Heart left ventricle (tissue), 16 donors: ENCODE data around the gene CARD10. TPM values are rescaled to one million over a fixed set of nuclear protein-coding genes. Genes with fewer than 3 reads are reported as not detected.

ENCODE experiments used
- ATAC-seq, 4 donors: fragments of 200-7000 bp; cut with Tn5 transposase; one replicate each; pipeline ENCODE4 v1.9.1; 2020 to 2022; ENCODE audit warnings: moderate library complexity in 4 of 4, mild to moderate bottlenecking in 3 of 4, moderate number of reproducible peaks in 1 of 4
- DNase-seq, 5 donors: peaks; one replicate each; pipeline ENCODE4 v3.0.0-alpha.2; 2020
- H3K27ac ChIP-seq, 12 donors: fragments of 200-600 bp; sonication (generic) in 4 of 12; one replicate each; pipeline versions ENCODE4 v1.5.0 to v1.8.0; 2016 to 2022; ENCODE audit warnings: mild to moderate bottlenecking in 2 of 12
- H3K27me3 ChIP-seq, 9 donors: fragments of 200-600 bp; sonication (generic) in 2 of 9; one replicate each; pipeline versions ENCODE4 v1.5.1 to v1.8.0; 2016 to 2022; ENCODE audit warnings: mild to moderate bottlenecking in 3 of 9
- H3K36me3 ChIP-seq, 9 donors: fragments of 200-600 bp; sonication (generic) in 2 of 9; one replicate each; pipeline versions ENCODE4 v1.5.0 to v1.8.0; 2018 to 2022; ENCODE audit warnings: mild to moderate bottlenecking in 2 of 9
- H3K4me1 ChIP-seq, 12 donors: fragments of 200-600 bp; sonication (generic) in 4 of 12; one replicate each; pipeline versions ENCODE4 v1.5.0 to v1.8.0; 2016 to 2022; ENCODE audit warnings: mild to moderate bottlenecking in 3 of 12
- H3K4me3 ChIP-seq, 12 donors: fragments of 200-600 bp; sonication (generic) in 4 of 12; one replicate each; pipeline versions ENCODE4 v1.5.0 to v1.8.0; 2017 to 2022; ENCODE audit warnings: mild to moderate bottlenecking in 9 of 12, moderate library complexity in 4 of 12
- H3K9me3 ChIP-seq, 12 donors: fragments of 200-600 bp; sonication (generic) in 4 of 12; one replicate each; pipeline versions ENCODE4 v1.5.0 to v1.8.0; 2016 to 2022; ENCODE audit warnings: mild to moderate bottlenecking in 1 of 12
- CTCF ChIP-seq, 12 donors: fragments of 200-600 bp; sonication (generic) in 4 of 12; IDR thresholded peaks; one replicate each; pipeline versions ENCODE4 v1.5.0 to v1.8.0; 2018 to 2022; ENCODE audit warnings: antibody characterized with exemption in 12 of 12, mild to moderate bottlenecking in 5 of 12
- POLR2A ChIP-seq, 2 donors: fragments of 450-650 bp; IDR thresholded peaks; one replicate each; pipeline ENCODE4 v1.6.1; 2017; ENCODE audit warnings: antibody characterized with exemption in 2 of 2, mild to moderate bottlenecking in 2 of 2, moderate library complexity in 2 of 2
- WGBS, 4 donors: extraction: QIAGEN DNeasy Blood & Tissue Kit in 2 of 4; methylation state at CpG; one replicate each; pipeline versions ENCODE4 v1.1.5 to v1.1.7; 2013 to 2018; 5-methylcytosine and 5-hydroxymethylcytosine counted together
- intact Hi-C, 10 donors: fragments of 100-400 bp; cut with DNase I; formaldehyde crosslinking; loops; one replicate each; pipeline versions ENCODE4 v1.11.1 to v1.14.2; 2022
- polyA plus RNA-seq, 2 donors: library from polyadenylated mRNA; stranded (reverse); fragments of 200-250 nt; gene quantifications; one replicate each; pipeline ENCODE4 v1.2.3, GENCODE V29; 2013
- total RNA-seq, 9 donors: library from RNA; depleted of rRNA in 2 of 9; stranded (reverse); fragments of >200 nt in 2 of 9; fragmentation: NEBNext Ultra II Directional in 3 of 9; extraction: Animal tissue kit (Norgen Biotek cat#: 25700) in 3 of 9; gene quantifications; one replicate each; pipeline versions ENCODE4 v1.1.0 to v1.2.4, GENCODE V29; 2016 to 2023
- donor health status: ischemic (EF 13 %, LVEDD 7.1; RV severe dilation, severe dysfunction).
- donor health status: healthy with polysubstance abuse.
- donor health status: DM: no; HTN: yes; CAD: no.
- donor health status: DM: no; HTN: no; CAD: no.
- donor health status: ischemic (EF 25% LVEDD 6.9; RV normal size, moderate dysfunction).
- donor health status: ischemic (EF 25% LVEDD 5.7; RV mildly dilated, moderate dysfunction).
- donor health status: healthy.
- donor health status: DM: yes; HTN: yes; CAD: no.
- donor health status: ischemic (EF 35%, LVEDD 5.7; RV mildly dilated, moderate dysfunction).
- donor health status: nonischemic (EF 11% LVEDD 7.7; RV severe dilation, severe dysfunction).
- donor health status: DM: yes; HTN: yes; CAD: no.
- donor health status: PGD.
- donor health status: ischemic (EF 29% LVEDD 5.4; RV normal size, mild dysfunction).
- donor health status: nonischemic (EF 23%, LVEDD 6.1; RV moderate dilation, normal function).

The CARD10 gene
- total and polyA plus RNA-seq, 11 donors, result 5.2 to 13.9 (median 8.1) TPM

GRCh38 chr22:37467391-37467955 is 51.7 kb downstream of the CARD10 start:
- ATAC-seq (no peak), DNase-seq (peak in 1 of 5 donors; percentile 52)
- no peaks in the 10 kb centered on the region for H3K4me1 ChIP-seq
- no peak for TF ChIP-seq POLR2A (IDR thresholded peaks at IDR 0.05)
- TF ChIP-seq CTCF (IDR thresholded peaks at IDR 0.05), result no peak
- intact Hi-C loops, result no loop called here
- no peak overlapping the region for H3K4me3 ChIP-seq
- 45 to 61% (median 57%) methylated on average over 14 of the region's 14 CpGs for WGBS, 4 donors
- peaks cover 0 to 38% (median 0%) of the 10 kb centered on the region in 9 donors for H3K36me3 ChIP-seq
- H3K9me3 ChIP-seq, result no peaks in the 10 kb centered on the region
- no peak overlapping the region for H3K27ac ChIP-seq
- H3K27me3 ChIP-seq, result peaks cover 0 to 17% (median 2%) of the 10 kb centered on the region in 9 donors

GRCh38 chr22:37464181-37464580 is 55.0 kb downstream of the CARD10 start:
- H3K27ac ChIP-seq, result no peak overlapping the region
- no peaks in the 10 kb centered on the region for H3K4me1 ChIP-seq
- intact Hi-C loops, result no loop called here
- 37 to 50% (median 46%) methylated on average over 4 of the region's 4 CpGs for WGBS, 4 donors
- H3K27me3 ChIP-seq, result peaks cover 0 to 27% (median 0%) of the 10 kb centered on the region in 9 donors
- peaks cover 0 to 11% (median 0%) of the 10 kb centered on the region in 9 donors for H3K36me3 ChIP-seq
- no peaks in the 10 kb centered on the region for H3K9me3 ChIP-seq
- TF ChIP-seq POLR2A (IDR thresholded peaks at IDR 0.05), result no peak
- no peak overlapping the region for H3K4me3 ChIP-seq
- ATAC-seq (no peak), DNase-seq (peak in 1 of 5 donors; percentile 23)

DNA sequence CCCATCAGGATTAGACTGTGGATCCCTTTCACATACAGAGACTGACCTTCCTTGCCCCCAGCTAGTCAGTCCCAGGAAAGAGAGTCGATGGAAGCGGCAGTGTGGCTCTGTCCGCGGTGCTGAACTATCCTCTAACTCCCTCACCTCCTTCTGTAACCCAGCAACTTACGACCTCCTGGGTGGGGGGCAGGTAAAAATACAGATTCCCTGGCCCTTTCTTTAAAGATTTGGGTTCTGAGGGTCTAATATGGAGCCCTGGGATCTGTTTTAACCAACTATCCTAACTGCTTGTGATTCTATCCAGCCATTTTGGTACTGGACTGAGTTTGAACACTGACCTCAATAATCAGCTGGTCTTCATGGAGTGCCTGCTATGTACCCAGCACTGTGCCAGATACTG is 56.2 kb downstream of the CARD10 start:
- Histone ChIP-seq H3K27me3 (peaks cover 0 to 37% (median 0%) of the 10 kb centered on the region in 9 donors), H3K27ac (no peak overlapping the region), H3K9me3 (no peaks in the 10 kb centered on the region), H3K36me3 (peaks cover 0 to 11% (median 0%) of the 10 kb centered on the region in 9 donors), H3K4me3 (no peak overlapping the region), H3K4me1 (no peaks in the 10 kb centered on the region)
- ATAC-seq, result peak in 3 of 4 donors; percentile 49 to 70 (median 53)
- WGBS, 4 donors, result 8 to 26% (median 17%) methylated on average over 5 of the region's 5 CpGs
- TF ChIP-seq POLR2A (IDR thresholded peaks at IDR 0.05), result no peak
- TF ChIP-seq CTCF (IDR thresholded peaks at IDR 0.05), result no peak
- intact Hi-C loops, result no loop called here
- peak in 1 of 5 donors; percentile 40 for DNase-seq

DNA sequence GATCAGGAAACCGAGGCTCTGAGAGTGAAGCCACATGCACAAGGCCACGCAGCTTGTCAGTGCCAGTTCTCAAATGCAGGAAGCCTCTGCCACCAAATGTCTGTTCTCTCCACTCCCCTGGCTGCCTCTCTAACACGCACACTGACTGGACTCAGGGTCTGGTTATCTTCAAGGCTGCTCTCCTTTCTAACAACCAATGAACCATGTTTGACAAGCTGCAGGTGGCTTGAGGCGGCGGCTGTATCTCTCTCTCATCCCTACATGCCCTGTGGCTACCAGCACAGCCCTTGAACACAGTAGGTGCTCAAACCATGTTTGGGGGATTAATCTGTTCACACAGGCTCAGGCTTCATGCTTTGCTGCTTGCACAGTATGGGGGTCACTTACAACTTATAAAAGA is 56.8 kb downstream of the CARD10 start:
- intact Hi-C loops, result no loop called here
- WGBS, 4 donors, result 58 to 65% (median 60%) methylated on average over 5 of the region's 5 CpGs
- ATAC-seq, result no peak

More for the DNA sequence above, 56.8 kb downstream of the CARD10 start:
- Histone ChIP-seq H3K27ac (no peak overlapping the region), H3K9me3 (no peaks in the 10 kb centered on the region), H3K4me1 (no peaks in the 10 kb centered on the region), H3K36me3 (peaks cover 0 to 11% (median 0%) of the 10 kb centered on the region in 9 donors), H3K4me3 (no peak overlapping the region), H3K27me3 (peaks cover 0 to 42% (median 3%) of the 10 kb centered on the region in 9 donors)
- no peak for DNase-seq
- TF ChIP-seq CTCF (IDR thresholded peaks at IDR 0.05), result no peak
- TF ChIP-seq POLR2A (IDR thresholded peaks at IDR 0.05), result no peak
